ENCODE results near the gene TXNDC2.

DNA sequence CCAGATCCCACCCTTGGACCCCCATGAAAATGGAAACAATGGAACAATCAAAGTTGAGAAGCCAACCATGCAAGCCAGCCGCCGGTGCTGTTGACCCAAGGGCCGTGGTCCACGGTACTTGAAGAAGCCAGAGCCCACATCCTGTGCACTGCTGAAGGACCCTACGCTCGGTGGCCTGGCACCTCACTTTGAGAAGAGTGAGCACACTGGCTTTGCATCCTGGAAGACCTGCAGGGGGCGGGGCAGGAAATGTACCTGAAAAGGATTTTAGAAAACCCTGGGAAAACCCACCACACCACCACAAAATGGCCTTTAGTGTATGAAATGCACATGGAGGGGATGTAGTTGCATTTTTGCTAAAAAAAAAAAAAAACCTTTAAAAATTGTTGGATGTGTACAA is 26.5 kb upstream of the TXNDC2 start:
- TF ChIP-seq, protein P1, sequence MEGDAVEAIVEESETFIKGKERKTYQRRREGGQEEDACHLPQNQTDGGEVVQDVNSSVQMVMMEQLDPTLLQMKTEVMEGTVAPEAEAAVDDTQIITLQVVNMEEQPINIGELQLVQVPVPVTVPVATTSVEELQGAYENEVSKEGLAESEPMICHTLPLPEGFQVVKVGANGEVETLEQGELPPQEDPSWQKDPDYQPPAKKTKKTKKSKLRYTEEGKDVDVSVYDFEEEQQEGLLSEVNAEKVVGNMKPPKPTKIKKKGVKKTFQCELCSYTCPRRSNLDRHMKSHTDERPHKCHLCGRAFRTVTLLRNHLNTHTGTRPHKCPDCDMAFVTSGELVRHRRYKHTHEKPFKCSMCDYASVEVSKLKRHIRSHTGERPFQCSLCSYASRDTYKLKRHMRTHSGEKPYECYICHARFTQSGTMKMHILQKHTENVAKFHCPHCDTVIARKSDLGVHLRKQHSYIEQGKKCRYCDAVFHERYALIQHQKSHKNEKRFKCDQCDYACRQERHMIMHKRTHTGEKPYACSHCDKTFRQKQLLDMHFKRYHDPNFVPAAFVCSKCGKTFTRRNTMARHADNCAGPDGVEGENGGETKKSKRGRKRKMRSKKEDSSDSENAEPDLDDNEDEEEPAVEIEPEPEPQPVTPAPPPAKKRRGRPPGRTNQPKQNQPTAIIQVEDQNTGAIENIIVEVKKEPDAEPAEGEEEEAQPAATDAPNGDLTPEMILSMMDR (IDR thresholded peaks at IDR 0.05) = no peak
- TF ChIP-seq POLR2A (IDR thresholded peaks at IDR 0.05; ENCODE audit: low read depth) (no peak), POLR2AphosphoS5 (IDR thresholded peaks at IDR 0.05) (no peak), EP300 (IDR thresholded peaks at IDR 0.05) (no peak)

All from esophagus muscularis mucosa (tissue), 4 donors.